Psoas muscle (tissue), 8 donors: ENCODE data around the gene TMTC4. TPM values are rescaled to one million over a fixed set of nuclear protein-coding genes. Genes with fewer than 3 reads are reported as not detected.
A peak's percentile ranks its signal among the peaks of the same experiment; 100 is the strongest.

Source experiments
- ATAC-seq, 4 donors: fragments of 200-7000 bp; cut with Tn5 transposase; one replicate each; pipeline ENCODE4 v1.9.1; 2020; ENCODE audit warnings: moderate library complexity in 3 of 4, mild to moderate bottlenecking in 2 of 4
- DNase-seq, 2 donors: peaks; one replicate each; pipeline ENCODE4 v3.0.0-alpha.2; 2020
- H3K27ac ChIP-seq: fragments of 200-600 bp; one replicate; pipeline ENCODE4 v1.8.0; 2022
- H3K27me3 ChIP-seq, 3 donors: fragments of 200-600 bp in 1 of 3; one replicate each; pipeline versions ENCODE4 v1.6.1 to v1.8.0; 2013 to 2022; ENCODE audit warnings: low read length in 2 of 3, mild to moderate bottlenecking in 2 of 3, moderate library complexity in 1 of 3; ENCODE audit not compliant: insufficient read depth in 3 of 3
- H3K36me3 ChIP-seq, 2 donors: fragments of 200-600 bp in 1 of 2; one replicate each; pipeline versions ENCODE4 v1.6.1 to v1.8.0; 2013 to 2022; ENCODE audit warnings: low read depth in 1 of 2, mild to moderate bottlenecking in 1 of 2, moderate library complexity in 1 of 2; ENCODE audit not compliant: insufficient read depth in 1 of 2
- H3K4me1 ChIP-seq: fragments of 200-600 bp; one replicate; pipeline ENCODE4 v1.8.0; 2022
- H3K4me3 ChIP-seq: fragments of 200-600 bp; one replicate; pipeline ENCODE4 v1.8.0; 2022; ENCODE audit warnings: mild to moderate bottlenecking
- H3K9me3 ChIP-seq: fragments of 200-600 bp; one replicate; pipeline ENCODE4 v1.8.0; 2022
- CTCF ChIP-seq: fragments of 200-600 bp; IDR thresholded peaks from one replicate; pipeline ENCODE4 v1.8.0; 2022; ENCODE audit warnings: antibody characterized with exemption
- WGBS, 3 donors: extraction: QIAGEN DNeasy Blood & Tissue Kit; methylation state at CpG; one replicate each; pipeline versions ENCODE4 v1.1.6 to v1.1.7; 2013; 5-methylcytosine and 5-hydroxymethylcytosine counted together
- intact Hi-C, 2 donors: fragments of 100-400 bp; cut with DNase I; formaldehyde crosslinking; loops; one replicate each; pipeline versions ENCODE4 v1.11.0 to v1.14.2; 2022
- polyA plus RNA-seq, 3 donors: library from polyadenylated mRNA; stranded (reverse); fragments of 200-250 nt; gene quantifications; one replicate each; pipeline ENCODE4 v1.2.3, GENCODE V29; 2013
- total RNA-seq, 4 donors: library from RNA; stranded (reverse); fragmentation: NEBNext Ultra II Directional in 2 of 4; extraction: Animal tissue kit (Norgen Biotek cat#: 25700) in 2 of 4; gene quantifications; one replicate each; pipeline versions ENCODE4 v1.2.1 to v1.2.4, GENCODE V29; 2021 to 2023
- donor health status: healthy with polysubstance abuse.
- donor health status: DM: no; HTN: no; CAD: no; lungs with moderate emphysema.
- donor health status: Bipolar disorder and iron deficiency.
- donor health status: healthy.
- donor health status: DM: yes; HTN: yes; CAD: no.
- donor health status: DM: no; HTN: no; CAD: no.
- donor health status: DM: no; HTN: no; CAD: no.
- donor health status: DM: yes; HTN: yes; CAD: no.

The TMTC4 gene
- total and polyA plus RNA-seq, 7 donors: 3.6 to 10.1 (median 6.9) TPM

- Histone ChIP-seq H3K27ac (peak within 1 kb of the TSS; percentile 69), H3K4me1 (no peaks in the 10 kb centered on the region), H3K36me3 (no peaks in the 10 kb centered on the region), H3K27me3 (no peaks in the 10 kb centered on the region), H3K9me3 (no peaks in the 10 kb centered on the region), H3K4me3 (peak within 1 kb of the TSS; percentile 92)
- ATAC-seq (peak; percentile 89 to 98 (median 98)), DNase-seq (peak; percentile 77 to 87)
- intact Hi-C loops: no loop called here
- TF ChIP-seq CTCF: peak; percentile 68
- WGBS, 3 donors: 8 to 16% (median 9%) methylated on average over 37 to 82 of the region's 82 CpGs
These were observed 86.0 kb downstream of the TMTC4 start, which contains the start of gene GGACT for GRCh38 chr13:100588331-100589177. Gene GGACT, minus strand, starts transcription at chr13:100588789. Its CDS starts 56,198 bp downstream, at chr13:100532591.

- DNase-seq (no peak), ATAC-seq (no peak)
- Histone ChIP-seq H3K9me3 (no peaks in the 10 kb centered on the region), H3K4me1 (no peaks in the 10 kb centered on the region), H3K27me3 (no peaks in the 10 kb centered on the region), H3K36me3 (peaks cover 0 to 10% of the 10 kb centered on the region in 2 donors), H3K4me3 (no peak overlapping the region), H3K27ac (no peak overlapping the region)
- WGBS, 3 donors: 83 to 91% (median 83%) methylated on average over 5 of the region's 5 CpGs
- intact Hi-C loops: no loop called here
- no peak for TF ChIP-seq CTCF
These were observed 89.7 kb downstream of the TMTC4 start for GRCh38 chr13:100584896-100585295.

- DNase-seq (no peak), ATAC-seq (no peak)
- H3K4me1 ChIP-seq: no peaks in the 10 kb centered on the region
- H3K27ac ChIP-seq: no peak overlapping the region
- no peaks in the 10 kb centered on the region for H3K9me3 ChIP-seq
- peaks cover 0 to 10% of the 10 kb centered on the region in 2 donors for H3K36me3 ChIP-seq
- no peak for TF ChIP-seq CTCF
- H3K27me3 ChIP-seq: no peaks in the 10 kb centered on the region
- intact Hi-C loops: no loop called here
- WGBS, 3 donors: 95 to 100% (median 98%) methylated on average over 2 of the region's 2 CpGs
- no peak overlapping the region for H3K4me3 ChIP-seq
These were observed 93.1 kb downstream of the TMTC4 start for GRCh38 chr13:100581504-100581903.

- DNase-seq (no peak), ATAC-seq (no peak)
- peaks cover 0 to 10% of the 10 kb centered on the region in 2 donors for H3K36me3 ChIP-seq
- TF ChIP-seq CTCF: no peak
- H3K4me3 ChIP-seq: no peak overlapping the region
- no peaks in the 10 kb centered on the region for H3K27me3 ChIP-seq
- no peaks in the 10 kb centered on the region for H3K9me3 ChIP-seq
- H3K4me1 ChIP-seq: no peaks in the 10 kb centered on the region
- WGBS, 3 donors: 92 to 96% (median 96%) methylated on average over 4 of the region's 4 CpGs
- no peak overlapping the region for H3K27ac ChIP-seq
- intact Hi-C loops: no loop called here
These were observed 93.6 kb downstream of the TMTC4 start for GRCh38 chr13:100581030-100581429.
